Anterior cingulate cortex (tissue), 58 donors: ENCODE measurements around the gene ERGIC1.
A peak's percentile ranks its signal among the peaks of the same experiment; 100 is the strongest.

Experiments used
- DNase-seq, 58 donors: peaks; one replicate each; lab custom pipeline; 2025; lab: John Stamatoyannopoulos, UW

ERGIC1 gene

GRCh38 chr5:172956936-172957335, 122.9 kb downstream of the ERGIC1 start:
- peak in 5 of 58 donors; percentile 13 to 35 (median 17) for DNase-seq

GRCh38 chr5:172957458-172957857, 123.4 kb downstream of the ERGIC1 start:
- no peak for DNase-seq

GRCh38 chr5:172958331-172959046, 124.4 kb downstream of the ERGIC1 start:
- DNase-seq, result peak in 43 of 58 donors; percentile 14 to 65 (median 38)

GRCh38 chr5:172959824-172960799, 126.1 kb downstream of the ERGIC1 start:
- no peak for DNase-seq

- no peak for DNase-seq
Measured at GRCh38 chr5:172969921-172970320, 135.9 kb downstream of the ERGIC1 start.

- DNase-seq, result no peak
Measured at GRCh38 chr5:172971482-172971881, 137.4 kb downstream of the ERGIC1 start.

- DNase-seq, result no peak
Measured at GRCh38 chr5:172972552-172972951, 138.5 kb downstream of the ERGIC1 start.

- DNase-seq, result no peak
Measured at GRCh38 chr5:172973127-172973916, 139.3 kb downstream of the ERGIC1 start.

GRCh38 chr5:172973931-172974330, 139.9 kb downstream of the ERGIC1 start:
- no peak for DNase-seq

- DNase-seq, result no peak
Measured at GRCh38 chr5:172975289-172975688, 141.2 kb downstream of the ERGIC1 start.

- DNase-seq, result no peak
Measured at GRCh38 chr5:172979778-172980177, 145.7 kb downstream of the ERGIC1 start.

GRCh38 chr5:172981931-172982330, 147.9 kb downstream of the ERGIC1 start:
- no peak for DNase-seq

GRCh38 chr5:172983542-172984243, 149.6 kb downstream of the ERGIC1 start, which contains the start of gene ATP6V0E1:
Gene ATP6V0E1, plus strand, starts transcription at chr5:172983771. Its CDS starts 90 bp downstream, at chr5:172983861.
- peak; percentile 43 to 97 (median 93) for DNase-seq

- peak in 50 of 58 donors; percentile 5 to 67 (median 42) for DNase-seq
Measured at GRCh38 chr5:172984244-172984953, 150.3 kb downstream of the ERGIC1 start.

- DNase-seq, result no peak
Measured at GRCh38 chr5:172985596-172985995, 151.5 kb downstream of the ERGIC1 start.

GRCh38 chr5:172988276-172988675, 154.2 kb downstream of the ERGIC1 start:
- no peak for DNase-seq

GRCh38 chr5:172990776-172991175, 156.7 kb downstream of the ERGIC1 start:
- no peak for DNase-seq

- DNase-seq, result no peak
Measured at GRCh38 chr5:172994405-172994804, 160.4 kb downstream of the ERGIC1 start.

- DNase-seq, result no peak
Measured at GRCh38 chr5:172999372-172999973, 165.4 kb downstream of the ERGIC1 start.
